Stomach (tissue), 4 donors: Measurements from ENCODE around the gene TALDO1.

Experiments
- CTCF ChIP-seq, 7 experiments: fragments of 450-650 bp in 4 of 7; fragments of 200-600 bp in 3 of 7; sonication (generic) in 3 of 7; IDR thresholded peaks; one replicate each; pipeline ENCODE4 v1.5.1; 2016 to 2019; ENCODE audit warnings: antibody characterized with exemption in 7 of 7, control low read depth in 2 of 7, mild to moderate bottlenecking in 1 of 7
- EP300 ChIP-seq: sonication (generic); formaldehyde crosslinking; IDR thresholded peaks from one replicate; pipeline ENCODE4 v1.6.1; 2017; ENCODE audit warnings: antibody characterized with exemption
- POLR2A ChIP-seq, 4 donors: fragments of 450-650 bp; IDR thresholded peaks; one replicate each; pipeline ENCODE4 v1.6.1; 2016; ENCODE audit warnings: antibody characterized with exemption in 4 of 4, control low read depth in 2 of 4, mild to moderate bottlenecking in 1 of 4, moderate library complexity in 1 of 4
- POLR2AphosphoS5 ChIP-seq, 3 donors: sonication (generic); formaldehyde crosslinking; IDR thresholded peaks; one replicate each; pipeline ENCODE4 v1.6.1; 2016; ENCODE audit warnings: antibody characterized with exemption in 3 of 3

- no peak for TF ChIP-seq CTCF (IDR thresholded peaks at IDR 0.05)
- peak in 2 of 4 donors; percentile 55 to 85 for TF ChIP-seq POLR2A (IDR thresholded peaks at IDR 0.05)
- peak; percentile 95 to 98 (median 98) for TF ChIP-seq POLR2AphosphoS5 (IDR thresholded peaks at IDR 0.05)
- TF ChIP-seq EP300 = peak; percentile 59
These were observed 62.2 kb downstream of the TALDO1 start, which contains the start of gene RPLP2 for GRCh38 chr11:809287-810039.
